ENCODE results near the gene PRKG1.

DNA sequence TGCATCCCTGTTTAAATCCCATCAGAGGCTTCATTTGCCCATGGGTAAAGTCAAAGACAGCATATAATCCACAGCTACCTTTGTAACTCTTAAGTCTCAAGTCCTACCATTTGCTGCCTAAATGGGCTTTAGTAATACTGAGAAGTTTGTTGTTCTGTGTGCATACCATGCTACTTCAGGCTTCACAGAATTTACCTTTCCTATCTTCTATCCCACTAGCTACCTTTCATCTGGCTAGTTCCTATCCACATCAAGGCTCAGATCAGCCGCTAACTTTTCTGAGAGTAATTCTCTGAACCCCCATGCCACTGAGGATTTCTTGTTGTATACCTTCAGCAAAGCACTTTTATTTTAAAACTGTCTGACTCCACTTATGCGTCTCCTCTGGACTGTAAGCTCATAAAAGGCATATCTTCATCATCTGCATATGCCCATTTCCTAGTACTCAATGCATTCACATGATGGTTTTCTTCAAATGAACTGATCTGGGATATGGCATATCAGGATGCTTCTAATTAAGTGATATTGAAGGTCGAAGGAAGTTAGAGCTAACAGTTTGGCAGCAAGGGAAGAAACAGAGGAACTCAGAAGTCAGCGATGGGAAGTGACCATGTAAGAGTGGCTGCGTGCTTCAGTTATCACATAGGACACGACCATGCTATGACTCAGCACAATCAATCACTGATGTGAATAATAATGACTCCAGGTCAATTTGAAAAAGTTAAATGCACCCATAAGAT is 955.9 kb downstream of the PRKG1 start:
- no peak for TF ChIP-seq EZH2 (IDR thresholded peaks at IDR 0.05; ENCODE audit: low read length, missing control alignments)
- TF ChIP-seq, protein P1, sequence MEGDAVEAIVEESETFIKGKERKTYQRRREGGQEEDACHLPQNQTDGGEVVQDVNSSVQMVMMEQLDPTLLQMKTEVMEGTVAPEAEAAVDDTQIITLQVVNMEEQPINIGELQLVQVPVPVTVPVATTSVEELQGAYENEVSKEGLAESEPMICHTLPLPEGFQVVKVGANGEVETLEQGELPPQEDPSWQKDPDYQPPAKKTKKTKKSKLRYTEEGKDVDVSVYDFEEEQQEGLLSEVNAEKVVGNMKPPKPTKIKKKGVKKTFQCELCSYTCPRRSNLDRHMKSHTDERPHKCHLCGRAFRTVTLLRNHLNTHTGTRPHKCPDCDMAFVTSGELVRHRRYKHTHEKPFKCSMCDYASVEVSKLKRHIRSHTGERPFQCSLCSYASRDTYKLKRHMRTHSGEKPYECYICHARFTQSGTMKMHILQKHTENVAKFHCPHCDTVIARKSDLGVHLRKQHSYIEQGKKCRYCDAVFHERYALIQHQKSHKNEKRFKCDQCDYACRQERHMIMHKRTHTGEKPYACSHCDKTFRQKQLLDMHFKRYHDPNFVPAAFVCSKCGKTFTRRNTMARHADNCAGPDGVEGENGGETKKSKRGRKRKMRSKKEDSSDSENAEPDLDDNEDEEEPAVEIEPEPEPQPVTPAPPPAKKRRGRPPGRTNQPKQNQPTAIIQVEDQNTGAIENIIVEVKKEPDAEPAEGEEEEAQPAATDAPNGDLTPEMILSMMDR (conservative IDR thresholded peaks at IDR 0.05 in 1 of 2, IDR thresholded peaks at IDR 0.05 in 1 of 2; ENCODE audit: low read depth in 1 of 2, low read length in 2 of 2), result no peak
